Endothelial cell of umbilical vein (primary cell): ENCODE measurements around the gene GALNT2. TPM values are rescaled to one million over a fixed set of nuclear protein-coding genes. Genes with fewer than 3 reads are reported as not detected.

Experiments
- BruUV-seq: library from RNA; stranded (reverse); fragments of 400-500 nt; replicated peaks from 2 replicates; lab custom pipeline; 2021; lab: Mats Ljungman, UMichigan
- CTCF ChIA-PET: fragments of 300-600, 350-600 bp; sonication (Branson Sonifier 250); formaldehyde crosslinking; loops from one replicate; lab custom pipeline; 2021; ENCODE audit warnings: antibody characterized with exemption, inconsistent platforms; lab: Charles Lee
- POLR2A ChIA-PET: fragments of 300-600, 350-600 bp; sonication (Branson Sonifier 250); formaldehyde crosslinking; loops from one replicate; lab custom pipeline; 2021; ENCODE audit warnings: antibody characterized with exemption, inconsistent platforms; lab: Charles Lee
- DNase-seq: peaks from one replicate; pipeline ENCODE4 v3.0.0-alpha.2; 2011; ENCODE audit warnings: low read depth, low spot score
- FAIRE-seq: peaks from 2 replicates; lab custom pipeline; 2011; peaks lifted over from hg19 to GRCh38; lab: Jason Lieb, UNC
- H2AFZ ChIP-seq: 2 replicates; pipeline ENCODE4 v1.6.0; 2012; ENCODE audit warnings: low read depth, low read length, control low read depth, inconsistent platforms
- H3K27ac ChIP-seq: 2 replicates; pipeline ENCODE4 v1.5.1; 2011; ENCODE audit warnings: low read depth, mild to moderate bottlenecking, control low read depth, low read length, moderate library complexity; ENCODE audit not compliant: insufficient read depth
- H3K27me3 ChIP-seq, 2 experiments: 2 replicates each; pipeline versions ENCODE4 v1.6.0 to v1.6.1; 2011; ENCODE audit warnings: low read length in 2 of 2, mixed read lengths in 1 of 2; ENCODE audit not compliant: control insufficient read depth in 2 of 2, insufficient read depth in 2 of 2
- H3K36me3 ChIP-seq, 2 experiments: 2 replicates in 1 of 2; 3 replicates in 1 of 2; pipeline ENCODE4 v1.5.1; 2011; ENCODE audit warnings: low read length in 2 of 2, mild to moderate bottlenecking in 1 of 2, moderate library complexity in 1 of 2; ENCODE audit not compliant: control insufficient read depth in 2 of 2, insufficient read depth in 2 of 2; ENCODE audit errors: extremely low read depth in 1 of 2
- H3K4me1 ChIP-seq: 3 replicates; pipeline ENCODE4 v1.5.1; 2011; ENCODE audit warnings: mild to moderate bottlenecking, low read length; ENCODE audit not compliant: control insufficient read depth, insufficient read depth; ENCODE audit errors: extremely low read depth
- H3K4me2 ChIP-seq: 2 replicates; pipeline ENCODE4 v1.6.1; 2011; ENCODE audit warnings: low read length, control low read depth, mixed read lengths; ENCODE audit not compliant: insufficient read depth
- H3K4me3 ChIP-seq, 3 experiments: fragments of 200-600 bp in 1 of 3; sonication (generic), shearing (Covaris generic) in 1 of 3; replicated peaks in 1 of 3; 2 replicates each; pipeline ENCODE4 v1.5.1; 2011 to 2016; ENCODE audit warnings: control low read depth in 3 of 3, low read length in 3 of 3, mild to moderate bottlenecking in 2 of 3, inconsistent platforms in 1 of 3, low read depth in 1 of 3, moderate library complexity in 1 of 3; ENCODE audit not compliant: insufficient read depth in 1 of 3
- H3K79me2 ChIP-seq: 2 replicates; pipeline ENCODE4 v1.6.0; 2012; ENCODE audit warnings: low read length, inconsistent platforms; ENCODE audit not compliant: control insufficient read depth, insufficient read depth
- H3K9ac ChIP-seq: replicated peaks from 2 replicates; pipeline ENCODE3; 2011; ENCODE audit warnings: low read length, control low read depth; ENCODE audit not compliant: insufficient read depth; ENCODE audit errors: extremely low read depth
- H3K9me1 ChIP-seq: replicated peaks from 3 replicates; pipeline ENCODE4 v1.6.0; 2011; ENCODE audit warnings: mild to moderate bottlenecking, low read length; ENCODE audit not compliant: control insufficient read depth, insufficient read depth; ENCODE audit errors: extremely low read depth
- H3K9me3 ChIP-seq: replicated peaks from 2 replicates; pipeline ENCODE4 v1.5.1; 2012; ENCODE audit warnings: low read length, inconsistent platforms; ENCODE audit not compliant: control insufficient read depth, insufficient read depth
- H4K20me1 ChIP-seq: replicated peaks from 2 replicates; pipeline ENCODE3; 2011; ENCODE audit warnings: mild to moderate bottlenecking, low read length; ENCODE audit not compliant: control insufficient read depth, insufficient read depth; ENCODE audit errors: extremely low read depth
- EZH2 ChIP-seq: IDR thresholded peaks from 2 replicates; pipeline ENCODE4 v1.6.1; 2012; ENCODE audit warnings: borderline replicate concordance, low read depth, mild to moderate bottlenecking, moderate library complexity, low read length, inconsistent platforms; ENCODE audit not compliant: severe bottlenecking
- FOS ChIP-seq: IDR thresholded peaks from 2 replicates; pipeline ENCODE4 v1.6.1; 2011; ENCODE audit warnings: mild to moderate bottlenecking, low read length, moderate library complexity, borderline replicate concordance; ENCODE audit not compliant: insufficient read depth
- GATA2 ChIP-seq: IDR thresholded peaks from 2 replicates; pipeline ENCODE4 v1.7.0; 2011; ENCODE audit warnings: low read depth, mild to moderate bottlenecking, moderate library complexity, mixed read lengths, low read length; ENCODE audit not compliant: insufficient read length, insufficient read depth
- JUN ChIP-seq: IDR thresholded peaks from 2 replicates; pipeline ENCODE4 v1.6.1; 2011; ENCODE audit warnings: borderline replicate concordance, low read depth; ENCODE audit not compliant: insufficient read length, insufficient read depth
- MYC ChIP-seq: IDR thresholded peaks from one replicate; pipeline ENCODE4 v1.6.1; 2011; ENCODE audit warnings: mild to moderate bottlenecking, low read depth, low read length
- POLR2A ChIP-seq: IDR thresholded peaks from 2 replicates; pipeline ENCODE4 v1.6.1; 2012; ENCODE audit warnings: low read depth, mild to moderate bottlenecking, control low read depth, low read length
- POLR2AphosphoS5 ChIP-seq: IDR thresholded peaks from 2 replicates; pipeline ENCODE4 v1.6.1; 2012; ENCODE audit warnings: low read depth, mild to moderate bottlenecking, control low read depth, low read length, moderate library complexity; ENCODE audit not compliant: insufficient read depth
- dilution Hi-C: fragments of 300-500 bp; cut with MboI; formaldehyde crosslinking; loops from one replicate; pipeline ENCODE4 v1.15.0; 2019; ENCODE audit warnings: low sequenced_read_pairs; ENCODE audit not compliant: extremely low pct_ligation_motif_present
- intact Hi-C: fragments of 100-400 bp; cut with micrococcal nuclease; formaldehyde crosslinking; loops from one replicate; pipeline ENCODE4 v1.10.0; 2022
- polyA plus RNA-seq, 4 experiments: library from polyadenylated mRNA; depleted of rRNA in 3 of 4; stranded (reverse) in 3 of 4; unstranded in 1 of 4; fragments of >200 nt; gene quantifications; 2 replicates each; pipeline versions ENCODE4 v1.2.1 to v1.2.3, GENCODE V29; 2011 to 2012; ENCODE audit warnings: missing spikeins in 1 of 4
- total RNA-seq: library from RNA; stranded (reverse); gene quantifications from 2 replicates; pipeline ENCODE4 v1.2.3, GENCODE V29; 2021
- TF ChIP-seq, protein P1 (sequence below): IDR thresholded peaks from 2 replicates; pipeline ENCODE4 v1.6.1; 2011; ENCODE audit not compliant: insufficient read depth, insufficient read length
- TF ChIP-seq, protein P2 (sequence below), 2 donors: IDR thresholded peaks; 1 replicate in 1 of 2; 2 replicates in 1 of 2; pipeline ENCODE4 v1.5.1; 2011; ENCODE audit warnings: low read length in 2 of 2, mild to moderate bottlenecking in 2 of 2, moderate library complexity in 2 of 2, control low read depth in 1 of 2, inconsistent platforms in 1 of 2, low read depth in 1 of 2; ENCODE audit not compliant: insufficient read depth in 1 of 2; ENCODE audit errors: extremely low read depth in 1 of 2

Gene GALNT2
- total and polyA plus RNA-seq, 2 donors (not counting 3 experiments of a cell fraction or from before 2014, with no cell fraction given): 56.3 to 77.5 TPM

- dilution Hi-C loops (no loop called here), intact Hi-C loops (loop anchor here (10.0 kb wide), 1 partner anchor 318 kb away; no protein-coding TSS in a partner anchor)
- peaks cover 15% of the 10 kb centered on the region for H3K4me1 ChIP-seq
- ChIA-PET POLR2A (no interaction called here), CTCF (no interaction called here)
- TF ChIP-seq, protein P1, sequence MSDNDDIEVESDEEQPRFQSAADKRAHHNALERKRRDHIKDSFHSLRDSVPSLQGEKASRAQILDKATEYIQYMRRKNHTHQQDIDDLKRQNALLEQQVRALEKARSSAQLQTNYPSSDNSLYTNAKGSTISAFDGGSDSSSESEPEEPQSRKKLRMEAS: no peak
- TF ChIP-seq, protein P2, sequence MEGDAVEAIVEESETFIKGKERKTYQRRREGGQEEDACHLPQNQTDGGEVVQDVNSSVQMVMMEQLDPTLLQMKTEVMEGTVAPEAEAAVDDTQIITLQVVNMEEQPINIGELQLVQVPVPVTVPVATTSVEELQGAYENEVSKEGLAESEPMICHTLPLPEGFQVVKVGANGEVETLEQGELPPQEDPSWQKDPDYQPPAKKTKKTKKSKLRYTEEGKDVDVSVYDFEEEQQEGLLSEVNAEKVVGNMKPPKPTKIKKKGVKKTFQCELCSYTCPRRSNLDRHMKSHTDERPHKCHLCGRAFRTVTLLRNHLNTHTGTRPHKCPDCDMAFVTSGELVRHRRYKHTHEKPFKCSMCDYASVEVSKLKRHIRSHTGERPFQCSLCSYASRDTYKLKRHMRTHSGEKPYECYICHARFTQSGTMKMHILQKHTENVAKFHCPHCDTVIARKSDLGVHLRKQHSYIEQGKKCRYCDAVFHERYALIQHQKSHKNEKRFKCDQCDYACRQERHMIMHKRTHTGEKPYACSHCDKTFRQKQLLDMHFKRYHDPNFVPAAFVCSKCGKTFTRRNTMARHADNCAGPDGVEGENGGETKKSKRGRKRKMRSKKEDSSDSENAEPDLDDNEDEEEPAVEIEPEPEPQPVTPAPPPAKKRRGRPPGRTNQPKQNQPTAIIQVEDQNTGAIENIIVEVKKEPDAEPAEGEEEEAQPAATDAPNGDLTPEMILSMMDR (IDR thresholded peaks at IDR 0.05; ENCODE audit: extremely low read depth in 1 of 2, insufficient read depth in 1 of 2, low read depth in 1 of 2, low read length in 2 of 2): no peak
- TF ChIP-seq FOS: no peak
- no peak for TF ChIP-seq POLR2A
- no peak for TF ChIP-seq MYC
- TF ChIP-seq GATA2: no peak
- no peak for TF ChIP-seq EZH2
- TF ChIP-seq POLR2AphosphoS5: no peak
- TF ChIP-seq JUN: no peak
- H3K9ac ChIP-seq: no peak overlapping the region
- peaks cover 0 to 5% of the 10 kb centered on the region in 2 experiments for H3K27me3 ChIP-seq
- no peaks in the 10 kb centered on the region for H3K9me3 ChIP-seq
- H3K36me3 ChIP-seq: no peaks in the 10 kb centered on the region
- no peak overlapping the region for H3K4me2 ChIP-seq
- H3K4me3 ChIP-seq: no peak overlapping the region
- no peak for DNase-seq
- no peak for FAIRE-seq
- no peaks in the 10 kb centered on the region for H3K9me1 ChIP-seq
- no TSS peak for BruUV-seq
- no peak overlapping the region for H3K27ac ChIP-seq
- peaks cover 10% of the 10 kb centered on the region for H4K20me1 ChIP-seq
- no peaks in the 10 kb centered on the region for H3K79me2 ChIP-seq
- H2AFZ ChIP-seq: no peak overlapping the region
Observed at GRCh38 chr1:230163205-230163604, 96.2 kb downstream of the GALNT2 start.
